NCI-H2227 treated with DMSO at 0.1 percent for 48 hours (cell line): ENCODE data around the gene ZBTB16.
A peak's percentile ranks its signal among the peaks of the same experiment; 100 is the strongest.

Source experiments
- DNase-seq: peaks from one replicate; lab custom pipeline; 2025; lab: John Stamatoyannopoulos, UW

ZBTB16 gene

DNA sequence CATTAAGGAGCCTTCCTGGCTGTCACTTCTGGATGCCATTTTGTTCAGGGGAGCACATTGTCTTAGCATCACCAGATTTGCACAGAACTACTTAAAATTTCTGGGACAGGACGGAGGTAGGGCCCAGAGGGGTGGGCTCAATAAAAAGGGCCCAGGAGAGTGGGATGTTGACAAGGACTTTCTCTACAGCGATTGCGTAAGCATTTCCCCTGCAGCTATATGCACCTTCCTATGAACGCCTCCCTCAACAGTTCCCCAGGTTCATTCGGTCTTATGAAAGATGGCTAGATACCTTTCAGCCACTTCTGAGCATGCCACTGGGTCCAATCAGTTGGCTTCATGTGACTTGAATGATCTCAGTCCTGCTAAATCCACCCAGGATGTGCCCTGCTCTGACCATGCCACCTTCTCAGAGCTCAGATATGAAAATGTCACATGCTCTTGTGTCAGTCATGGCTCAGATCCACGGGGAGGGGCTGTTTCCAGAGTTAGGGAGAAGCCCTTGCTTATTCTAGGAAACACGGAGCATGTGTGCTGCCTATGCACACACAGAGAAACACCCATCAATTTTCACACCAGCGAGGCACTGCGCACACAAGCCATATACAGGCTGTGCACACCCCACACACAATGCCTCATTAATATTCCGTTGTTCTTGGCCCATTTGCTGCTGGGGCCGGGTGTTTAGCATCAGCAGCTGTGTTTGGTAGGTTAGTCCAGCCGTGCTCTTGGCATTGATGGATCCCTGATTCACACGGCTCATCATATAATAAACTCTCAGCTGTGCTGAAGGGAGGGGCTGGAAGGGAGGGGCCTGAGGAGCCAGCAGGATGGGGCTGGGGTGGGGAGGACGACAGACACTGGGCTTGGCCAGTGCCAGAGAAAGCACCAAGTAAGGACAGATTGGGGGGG, 184.2 kb downstream of the ZBTB16 start:
- DNase-seq, result no peak

DNA sequence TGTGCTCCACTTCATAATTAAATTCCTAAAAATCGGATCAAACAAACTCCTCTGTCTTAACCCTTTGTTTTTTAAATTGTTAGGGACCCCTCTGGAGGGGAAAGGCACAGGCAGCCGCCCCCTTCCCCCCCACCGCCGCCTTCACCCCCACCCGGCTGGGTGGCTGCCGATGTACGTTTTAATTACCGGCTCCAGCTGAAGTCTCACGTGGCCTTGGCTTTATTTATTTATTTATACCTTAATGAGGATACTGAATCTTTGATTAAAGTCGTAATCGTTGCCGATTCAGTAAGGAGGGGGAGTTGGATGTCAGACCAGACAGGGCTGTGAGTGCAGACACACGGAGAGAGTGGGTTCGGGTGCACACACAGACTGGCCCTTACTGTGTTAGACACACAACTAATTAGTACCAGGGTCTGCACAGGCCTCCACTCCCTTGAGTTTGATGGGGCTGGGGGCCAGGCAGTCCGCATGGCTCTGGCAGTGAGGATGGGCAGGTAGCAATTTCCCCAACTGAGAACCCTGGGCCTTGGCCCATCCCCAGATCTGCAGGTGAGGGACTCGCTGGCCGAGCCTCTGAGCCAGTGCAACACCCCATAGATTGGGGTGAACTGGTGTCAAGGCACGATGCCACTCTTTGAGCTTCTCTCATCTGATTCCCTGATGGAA, 185.3 kb downstream of the ZBTB16 start:
- no peak for DNase-seq

- no peak for DNase-seq
Observed at GRCh38 chr11:114246321-114247069, 187.0 kb downstream of the ZBTB16 start.

DNA sequence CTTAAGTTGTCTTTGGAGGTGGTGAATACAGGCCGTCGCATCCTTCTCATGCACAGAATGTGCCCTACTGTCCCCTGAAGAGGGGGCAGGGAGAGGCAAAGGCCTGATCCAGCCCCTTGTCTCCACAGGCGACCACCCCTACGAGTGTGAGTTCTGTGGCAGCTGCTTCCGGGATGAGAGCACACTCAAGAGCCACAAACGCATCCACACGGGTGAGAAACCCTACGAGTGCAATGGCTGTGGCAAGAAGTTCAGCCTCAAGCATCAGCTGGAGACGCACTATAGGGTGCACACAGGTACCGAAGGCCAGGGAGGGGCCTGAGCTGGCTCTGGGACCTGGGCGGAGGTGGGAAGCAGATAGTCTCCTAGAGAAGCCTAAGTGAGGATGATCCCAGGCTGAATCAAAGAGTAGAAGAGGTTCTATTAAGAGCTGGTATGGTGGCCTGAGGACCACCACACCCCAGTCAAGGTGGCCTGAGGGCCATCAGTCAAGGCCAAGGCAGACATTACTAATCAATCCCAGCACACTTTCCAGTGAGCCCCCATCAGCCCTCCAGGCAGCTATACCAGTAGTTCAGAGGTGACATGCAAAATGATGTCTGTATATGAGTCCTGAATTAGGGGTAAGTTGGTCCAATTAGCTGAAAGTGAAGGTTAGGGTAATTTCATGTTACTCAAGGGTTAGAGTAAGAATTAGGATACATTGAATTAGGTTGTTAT, 187.7 kb downstream of the ZBTB16 start:
- no peak for DNase-seq

- no peak for DNase-seq
Observed at GRCh38 chr11:114250180-114250579, 190.7 kb downstream of the ZBTB16 start.

- no peak for DNase-seq
Observed at GRCh38 chr11:114250993-114251814, 191.7 kb downstream of the ZBTB16 start.

DNA sequence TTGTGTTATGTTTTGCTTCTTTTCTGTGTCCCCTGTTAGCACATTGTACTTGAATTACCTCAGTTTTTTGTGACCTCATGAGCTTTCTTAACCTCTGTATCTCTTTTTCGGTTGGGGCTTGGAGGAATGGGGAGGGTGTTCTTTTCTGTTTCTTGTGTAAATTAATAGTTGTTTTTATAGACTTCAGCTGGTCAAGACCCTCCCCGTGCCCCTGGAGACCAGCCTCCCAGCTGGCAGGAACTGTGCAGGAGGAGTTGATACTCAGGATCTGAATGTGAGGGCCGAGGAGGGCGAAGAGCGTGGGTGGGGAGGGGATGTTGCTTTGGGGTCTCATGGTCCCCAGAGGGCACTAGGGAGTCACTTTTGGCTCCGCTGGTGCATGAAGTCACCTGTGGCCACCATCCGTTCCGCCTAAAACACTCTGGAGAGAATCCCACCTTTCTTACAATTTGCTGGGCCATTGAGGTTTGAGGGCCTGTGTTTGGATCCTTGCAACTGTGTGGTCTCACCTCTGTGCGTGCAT, 192.4 kb downstream of the ZBTB16 start:
- DNase-seq, result no peak

DNA sequence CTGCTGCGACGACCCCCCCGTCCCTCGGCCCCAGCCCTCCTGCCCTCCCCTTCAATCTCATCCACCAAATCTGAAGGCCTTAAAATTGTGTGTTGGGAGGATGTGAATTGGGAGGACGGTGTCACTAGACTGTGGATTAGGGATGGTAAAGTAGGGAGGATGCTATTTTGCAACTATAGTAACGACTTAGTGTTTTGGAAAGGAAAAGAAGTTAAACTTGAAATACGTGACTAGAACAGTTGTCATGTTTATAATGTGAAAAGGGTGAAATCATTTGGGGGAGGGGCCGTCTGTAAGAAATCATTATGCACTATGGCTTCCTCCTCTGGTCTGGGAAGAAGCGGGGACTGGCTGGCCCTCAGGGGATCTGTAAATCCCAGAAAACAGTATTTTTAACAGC, 193.3 kb downstream of the ZBTB16 start:
- DNase-seq, result no peak

DNA sequence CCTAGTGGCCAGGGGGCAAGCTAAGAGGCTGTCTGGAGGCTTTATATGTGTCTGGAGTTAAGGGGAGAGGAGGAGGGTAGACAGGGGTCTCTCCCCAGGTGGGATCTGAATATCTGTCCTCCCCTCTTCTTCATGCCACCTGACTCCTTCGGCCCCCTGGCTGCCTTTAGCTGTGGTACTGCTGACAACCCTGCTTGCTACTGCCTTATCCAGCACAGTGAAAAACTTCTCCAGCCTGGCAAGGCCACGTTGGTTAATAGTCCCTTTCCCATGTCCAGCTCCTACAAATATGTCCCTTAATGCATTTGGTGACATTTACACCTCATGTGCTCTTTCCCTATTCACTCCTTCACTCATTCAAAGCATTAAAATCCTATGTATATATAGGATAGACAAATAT, 194.3 kb downstream of the ZBTB16 start:
- DNase-seq, result no peak

GRCh38 chr11:114254571-114255146, 195.1 kb downstream of the ZBTB16 start:
- no peak for DNase-seq

GRCh38 chr11:114255289-114255688, 195.8 kb downstream of the ZBTB16 start:
- DNase-seq, result no peak

DNA sequence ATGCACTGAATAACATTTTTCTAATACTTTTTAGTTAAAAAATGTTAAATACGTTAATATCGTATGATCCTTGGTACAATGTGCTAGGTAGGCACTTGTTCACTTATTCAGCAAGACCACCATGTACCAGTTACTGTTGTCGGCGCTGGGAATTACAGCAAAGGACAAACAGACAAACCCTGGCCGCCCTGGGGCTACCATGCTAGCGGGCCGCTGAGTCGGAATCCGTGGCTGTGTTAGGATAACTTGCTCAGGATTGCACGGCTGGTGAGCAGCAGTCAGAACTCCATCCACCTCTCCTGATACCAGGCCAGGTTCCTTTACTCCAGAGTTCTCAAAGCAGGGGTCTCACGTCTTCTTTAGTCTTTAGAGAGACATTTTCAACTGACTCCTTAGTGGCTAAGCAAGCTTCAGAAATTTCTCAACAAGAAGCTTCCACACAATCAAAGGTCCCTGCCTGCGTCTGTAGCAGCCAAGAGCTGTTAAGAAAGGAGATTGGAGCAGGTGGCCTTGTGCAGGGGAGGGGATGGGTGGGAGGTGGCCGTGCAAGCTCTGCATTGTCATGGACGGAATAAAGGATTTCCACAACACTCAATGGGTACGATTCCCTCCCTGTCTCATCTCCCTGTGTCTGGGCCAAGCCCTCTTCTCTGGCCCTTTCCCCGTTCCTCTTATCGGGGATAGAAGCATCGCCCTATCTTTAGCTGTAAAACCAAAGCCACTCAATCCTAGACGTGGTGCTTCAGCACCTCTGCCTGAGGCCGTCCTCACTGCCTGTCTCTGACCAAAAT, 196.9 kb downstream of the ZBTB16 start:
- no peak for DNase-seq

GRCh38 chr11:114256967-114257286, 197.4 kb downstream of the ZBTB16 start:
- no peak for DNase-seq

DNA sequence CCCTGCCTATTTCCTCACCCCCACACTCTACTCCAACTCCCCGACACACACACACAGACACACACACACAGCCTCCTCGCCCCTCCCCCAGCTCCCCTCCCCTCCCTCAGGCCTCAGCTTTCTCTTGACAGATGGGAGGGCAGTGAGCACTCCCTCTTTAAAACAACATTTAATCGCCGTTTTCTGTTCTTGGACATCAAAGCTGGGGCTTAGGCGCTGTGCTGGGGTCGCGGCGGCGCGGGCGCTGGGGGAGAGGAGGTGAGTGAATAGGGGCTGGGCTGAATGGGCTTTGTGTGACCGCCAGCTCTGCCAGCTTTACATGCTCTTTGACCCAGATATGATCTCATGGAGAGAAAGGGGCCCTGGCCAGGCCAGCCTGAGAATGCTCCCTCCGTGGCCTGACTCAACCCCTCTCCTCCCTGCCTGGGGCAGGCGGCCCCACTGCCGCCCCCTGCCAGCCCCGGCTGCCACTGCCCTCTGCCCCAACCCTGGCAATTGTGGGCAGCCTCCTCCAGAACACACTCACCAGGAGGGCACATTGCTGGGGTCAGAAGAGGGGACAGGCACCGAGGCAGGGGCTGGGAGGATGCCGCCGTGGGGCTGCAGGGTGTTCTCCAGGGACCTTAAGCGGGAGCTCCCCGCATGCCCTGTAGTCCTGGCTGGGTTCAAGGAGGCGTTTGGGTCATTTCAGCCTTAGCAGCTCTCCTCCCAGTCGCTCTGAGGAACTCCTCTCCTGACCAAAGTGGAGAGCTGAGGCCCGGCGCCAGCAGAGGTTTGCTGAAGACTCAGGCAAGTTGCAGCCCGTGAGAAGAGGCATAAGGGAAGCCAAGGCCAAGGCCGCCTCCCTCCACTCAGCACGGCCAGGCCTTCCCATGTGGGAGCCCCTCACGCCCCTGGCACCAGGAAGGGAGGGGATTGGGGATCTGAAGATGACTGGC, 198.4 kb downstream of the ZBTB16 start:
- DNase-seq, result peak; percentile 56

DNA sequence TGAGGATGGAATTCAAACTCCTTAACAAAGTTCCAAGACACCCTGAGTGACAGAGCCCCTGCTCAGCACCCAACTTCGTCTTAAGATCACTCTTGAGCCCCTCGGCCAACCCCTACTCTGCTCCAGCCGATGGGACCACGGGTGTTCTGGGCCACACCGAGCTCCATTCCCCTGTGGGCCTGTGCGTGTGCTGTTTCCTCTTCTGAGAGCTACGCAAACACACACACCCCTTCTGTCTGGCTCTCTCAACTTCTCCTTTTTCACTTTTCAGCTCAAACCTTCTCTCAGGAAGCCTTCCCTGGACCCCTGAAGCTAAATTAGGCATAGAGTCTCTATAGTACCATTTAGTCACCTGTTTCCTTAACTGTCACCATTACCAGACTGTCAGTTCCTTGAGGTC, 199.2 kb downstream of the ZBTB16 start:
- DNase-seq, result no peak

GRCh38 chr11:114259124-114259526, 199.6 kb downstream of the ZBTB16 start:
- DNase-seq, result peak; percentile 28

DNA sequence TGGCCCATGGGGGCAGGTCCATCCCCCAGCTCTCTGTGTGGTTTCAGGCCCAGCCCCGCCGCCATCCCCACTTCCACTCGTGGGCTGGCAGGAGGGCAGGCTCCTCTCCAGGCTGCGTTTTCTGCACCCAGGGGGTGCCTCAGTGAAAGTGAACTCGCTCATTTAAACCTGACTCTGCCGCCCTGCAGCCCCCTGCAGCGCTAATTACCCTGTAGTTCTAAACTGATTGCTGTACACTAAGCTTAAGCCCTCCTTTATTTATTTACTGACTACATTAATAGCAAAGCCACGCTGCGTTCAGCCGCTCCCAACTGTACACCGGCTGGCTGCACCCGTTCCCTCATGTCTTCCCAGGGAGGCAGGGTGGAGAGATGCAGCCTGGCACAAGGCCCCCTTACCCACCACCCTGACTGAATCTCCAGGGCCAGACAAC, 200.1 kb downstream of the ZBTB16 start:
- peak; percentile 50 for DNase-seq

- no peak for DNase-seq
Observed at GRCh38 chr11:114260077-114260476, 200.6 kb downstream of the ZBTB16 start.

DNA sequence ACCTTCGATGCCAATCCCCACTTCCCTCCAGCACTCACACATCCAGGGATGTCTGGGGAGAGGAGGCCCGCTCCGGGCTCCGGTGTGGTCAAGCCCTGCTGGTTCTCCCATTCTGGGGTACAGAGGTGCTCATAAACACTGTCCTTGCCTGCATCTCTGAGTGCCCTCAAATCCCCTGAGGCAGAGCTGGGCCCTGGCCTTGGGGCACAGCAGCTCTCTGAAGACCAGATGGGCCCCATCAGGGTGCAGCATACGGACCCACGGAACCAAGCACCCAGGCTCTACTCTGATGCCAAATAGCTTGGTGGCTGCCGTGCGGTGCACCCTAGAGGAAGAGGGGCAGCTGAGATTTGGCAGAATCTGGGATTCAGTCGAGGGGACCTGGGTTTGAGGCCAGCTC, 201.0 kb downstream of the ZBTB16 start:
- DNase-seq, result no peak
